GM21619 (cell line): ENCODE results near the gene EDARADD.

Experiments used
- ATAC-seq: cut with Tn5 transposase; IDR thresholded peaks from one replicate; pipeline ENCODE4 v1.9.1; 2021; ENCODE audit not compliant: unreplicated experiment

EDARADD gene

DNA sequence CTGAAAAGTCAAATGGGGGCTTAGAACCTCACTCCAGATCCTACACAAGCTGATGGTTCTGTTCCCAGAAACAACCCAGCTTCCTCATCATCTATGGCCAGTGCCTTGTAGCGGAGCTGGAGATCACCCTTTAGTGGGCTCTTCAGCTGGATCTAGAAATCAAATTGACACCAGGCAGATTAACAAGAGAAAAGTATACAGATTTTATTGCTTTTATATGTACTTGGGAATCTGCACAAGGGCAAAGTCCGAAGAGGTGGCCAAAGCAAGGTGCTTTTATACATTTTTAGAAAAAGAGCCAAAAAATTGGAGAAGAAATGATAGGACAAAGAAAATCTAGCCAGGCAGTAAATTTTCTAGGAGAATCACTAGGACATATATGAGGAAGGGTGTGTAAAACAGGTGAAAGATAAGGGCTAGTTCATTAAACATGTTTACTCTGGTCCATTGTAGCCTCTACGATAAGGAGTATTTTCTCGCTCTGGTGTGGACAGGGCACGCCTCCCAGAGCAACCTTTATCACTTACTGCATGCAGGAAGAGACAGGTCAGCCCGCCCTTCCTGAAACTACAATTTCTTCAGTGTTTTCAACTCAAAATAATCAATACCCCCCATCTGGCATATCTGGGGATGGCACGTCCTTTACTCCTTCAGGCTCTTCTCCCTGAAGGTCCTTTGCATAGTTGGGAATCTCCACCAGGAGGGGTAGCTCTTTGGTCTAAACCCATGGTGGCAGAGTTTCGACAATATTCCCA lies 115.7 kb downstream of the EDARADD start:
- no peak for ATAC-seq

DNA sequence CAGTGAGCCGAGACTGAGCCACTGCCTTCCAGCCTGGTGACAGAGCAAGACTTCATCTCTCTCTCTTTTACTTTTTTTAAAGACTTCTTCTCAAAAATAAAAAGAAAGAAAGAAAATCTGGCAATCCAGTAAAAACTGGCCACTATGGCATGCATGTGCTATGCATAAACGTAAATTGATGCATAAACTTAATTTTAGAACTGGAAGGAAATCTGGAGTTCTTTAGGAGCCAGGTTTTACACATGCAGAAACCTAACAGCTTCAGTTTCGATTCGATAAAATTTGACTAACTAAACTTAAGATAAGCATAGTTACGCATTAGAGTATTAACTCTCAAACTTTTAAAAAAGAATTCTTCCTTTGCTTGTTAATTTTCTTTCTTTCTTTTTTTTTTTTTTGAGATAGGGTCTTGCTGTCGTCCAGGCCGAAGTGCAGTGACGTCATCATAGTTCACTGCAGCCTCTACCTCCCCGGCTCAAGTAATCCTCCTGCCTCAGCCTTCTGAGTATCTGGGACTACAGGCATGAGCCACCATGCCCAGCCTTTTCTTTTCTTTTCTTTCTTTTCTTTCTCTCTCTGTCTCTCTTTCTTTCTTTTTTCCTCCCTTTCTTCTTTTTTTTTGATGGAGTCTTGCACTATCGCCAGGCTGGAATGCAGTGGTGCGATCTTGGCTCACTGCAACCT lies 117.8 kb downstream of the EDARADD start:
- no peak for ATAC-seq

DNA sequence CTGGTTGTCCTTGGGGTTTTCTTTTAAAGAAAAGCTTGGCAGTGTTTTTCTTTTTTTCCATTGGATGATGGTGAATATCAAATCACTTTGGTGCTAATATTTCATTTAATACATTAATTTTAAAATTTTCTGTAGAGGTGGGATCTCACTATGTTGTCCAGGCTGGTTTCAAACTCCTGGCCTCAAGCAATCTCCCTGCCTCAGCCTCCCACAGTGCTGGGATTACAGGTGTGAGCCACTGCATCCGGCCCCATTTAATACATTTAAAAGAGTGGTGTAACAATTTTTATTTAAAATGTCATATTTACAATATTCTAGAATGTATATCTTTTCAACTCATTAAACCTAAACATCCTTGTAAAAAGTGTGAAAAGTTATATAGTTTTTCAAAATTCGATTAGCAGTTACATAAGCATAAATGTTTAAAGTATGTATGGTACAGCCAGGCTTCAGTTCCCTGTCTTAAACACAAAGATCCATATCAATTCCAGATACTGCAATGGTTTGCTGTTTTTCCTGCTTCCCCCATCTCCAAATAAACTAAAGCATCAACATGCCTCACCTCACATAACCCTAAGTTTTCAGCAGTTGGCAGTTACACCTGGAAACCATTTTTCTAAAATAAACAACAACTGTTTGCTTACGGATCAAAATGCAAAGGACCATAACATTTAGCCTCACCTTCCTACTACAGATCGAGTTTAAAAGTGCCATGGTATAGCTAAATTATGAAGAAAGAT lies 120.8 kb downstream of the EDARADD start:
- ATAC-seq = no peak

DNA sequence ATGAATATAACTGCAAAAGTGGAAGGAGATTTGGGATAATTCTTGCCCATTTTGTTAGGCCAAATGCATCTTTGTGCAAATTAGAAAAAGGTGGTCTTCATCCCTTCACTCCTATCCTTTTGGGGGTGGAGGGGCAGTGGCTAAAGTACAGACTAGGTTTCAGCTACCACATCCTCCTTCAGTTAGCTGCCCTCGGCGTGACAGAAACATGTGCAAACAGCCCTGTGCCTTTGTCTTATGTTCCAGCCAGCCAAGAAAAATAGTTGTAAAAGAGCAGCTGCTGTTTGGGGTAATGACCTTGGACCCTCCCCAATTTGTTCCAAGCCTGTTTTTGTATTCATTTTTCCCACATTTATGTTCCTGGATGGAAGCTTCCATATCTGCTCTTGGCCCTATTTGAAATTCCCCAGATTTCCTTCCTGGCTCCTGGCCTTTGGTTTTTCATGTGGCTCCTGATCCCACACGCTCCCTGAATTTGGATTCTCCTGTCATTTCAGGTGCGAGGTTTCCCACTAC lies 121.4 kb downstream of the EDARADD start:
- no peak for ATAC-seq

DNA sequence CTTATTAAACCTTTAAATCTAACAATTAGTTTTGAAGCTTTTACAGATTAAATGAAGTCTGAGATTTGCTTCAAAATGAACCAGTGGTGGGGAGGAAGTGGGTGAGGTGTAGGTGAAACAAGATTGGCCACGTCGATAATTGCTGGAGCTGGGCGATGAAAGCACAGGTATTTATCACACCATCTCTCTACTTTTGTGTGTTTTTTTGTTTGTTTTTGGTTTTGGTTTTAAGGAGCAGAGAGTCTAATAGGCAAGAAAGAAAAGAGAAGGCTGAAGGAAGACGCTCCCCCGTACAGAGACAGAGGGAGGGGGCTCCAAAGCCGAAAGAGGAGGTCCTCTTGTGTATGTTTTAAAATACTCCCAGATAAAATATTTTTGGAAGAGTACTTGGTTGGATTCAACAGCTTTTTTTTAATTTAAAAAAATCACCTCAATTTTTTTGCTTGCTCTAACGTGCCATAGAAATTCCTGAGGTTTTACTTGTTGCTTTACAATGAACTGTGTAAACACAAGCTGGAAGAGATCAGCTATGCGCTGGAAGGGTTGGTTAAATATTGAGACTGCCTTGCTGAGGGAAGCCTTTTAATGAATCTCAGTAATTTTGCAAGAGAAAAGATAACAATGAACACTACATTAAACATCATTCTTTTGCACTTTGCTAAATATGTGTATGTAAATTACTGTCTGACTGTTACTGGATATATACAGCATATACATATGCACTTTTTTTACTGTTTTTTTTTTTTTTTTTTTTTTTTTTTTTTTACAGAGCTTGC lies 123.0 kb downstream of the EDARADD start:
- no peak for ATAC-seq

DNA sequence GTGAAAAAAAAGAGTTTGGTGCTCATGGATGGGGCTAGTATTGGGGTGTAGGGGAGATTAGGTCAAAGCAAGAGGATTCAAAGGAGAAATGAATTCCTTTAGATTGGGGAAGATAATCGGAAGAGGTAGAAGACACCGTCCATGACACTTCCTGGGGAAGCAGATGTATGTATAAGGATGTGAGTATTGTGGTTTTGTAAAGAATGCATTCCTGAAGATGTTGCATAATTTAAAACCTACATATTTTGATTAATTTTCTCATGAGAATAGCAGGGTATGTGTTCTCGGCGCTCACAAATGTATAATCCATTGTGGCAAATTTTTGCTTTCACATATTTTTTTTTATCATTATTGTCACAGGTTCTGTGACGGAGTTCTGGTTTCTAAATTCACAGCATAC lies 124.2 kb downstream of the EDARADD start:
- ATAC-seq = no peak

DNA sequence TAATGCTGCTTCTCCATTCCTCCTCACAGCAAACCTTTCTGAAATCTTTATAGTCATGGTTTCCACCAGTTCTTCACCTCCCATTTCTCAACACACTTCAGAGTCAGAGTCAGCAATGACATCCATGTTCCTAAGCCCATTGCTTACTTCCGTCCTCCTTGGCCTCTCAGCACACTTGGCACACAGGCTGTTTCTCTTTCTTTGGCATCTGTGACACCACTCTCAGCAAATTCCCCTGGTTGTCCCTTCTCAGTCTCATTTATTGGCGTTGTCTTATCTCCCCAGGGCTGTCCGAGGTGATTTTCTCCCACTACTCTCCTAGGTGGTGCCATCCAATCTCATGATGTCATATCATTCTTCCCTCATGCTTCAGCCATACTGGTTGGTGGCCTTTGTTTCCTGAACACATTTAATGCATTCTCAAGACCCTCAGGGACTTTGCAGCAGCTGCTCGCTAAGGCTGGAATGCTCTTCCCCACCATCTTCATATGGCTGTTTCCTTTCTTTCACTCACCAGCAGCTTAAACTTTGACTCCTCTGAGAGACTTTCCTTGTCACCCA lies 126.4 kb downstream of the EDARADD start:
- no peak for ATAC-seq

DNA sequence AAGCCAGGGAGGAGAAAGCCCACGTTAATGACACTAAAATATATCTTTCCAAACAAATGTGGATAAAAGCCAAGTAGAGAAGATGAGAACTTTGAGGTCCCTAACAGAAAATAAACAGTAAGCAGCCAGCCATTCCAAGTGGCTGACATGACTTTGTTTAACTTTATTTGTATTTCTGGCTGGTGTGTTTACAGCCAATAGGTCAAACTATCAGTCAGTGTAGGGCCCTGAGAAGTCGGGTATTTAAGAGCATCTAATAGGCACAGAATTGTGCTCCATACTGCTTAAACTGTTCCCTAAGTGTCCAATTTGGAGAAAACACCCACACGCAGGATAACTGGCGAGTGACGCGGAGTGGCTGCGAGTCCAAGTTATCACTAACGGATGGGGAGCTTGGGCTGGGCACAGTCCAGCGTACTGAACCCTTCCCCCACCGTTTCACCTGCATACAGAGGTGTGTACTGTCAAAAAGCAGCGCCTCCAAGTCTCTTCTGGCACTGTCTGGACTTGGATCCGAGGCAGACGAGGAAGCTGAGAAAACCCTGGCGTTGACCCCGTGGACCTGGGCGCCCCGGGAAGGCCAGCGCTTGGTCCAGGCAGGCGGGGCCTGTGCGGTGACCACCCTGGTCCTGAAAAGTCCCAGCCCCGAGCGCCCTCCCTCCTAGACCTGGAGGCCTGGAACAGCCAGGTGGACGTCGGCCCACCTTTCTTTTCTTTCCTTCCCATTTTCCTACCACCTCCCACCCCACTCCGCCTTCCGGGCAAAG lies 129.0 kb downstream of the EDARADD start:
- peak; percentile 2 for ATAC-seq

DNA sequence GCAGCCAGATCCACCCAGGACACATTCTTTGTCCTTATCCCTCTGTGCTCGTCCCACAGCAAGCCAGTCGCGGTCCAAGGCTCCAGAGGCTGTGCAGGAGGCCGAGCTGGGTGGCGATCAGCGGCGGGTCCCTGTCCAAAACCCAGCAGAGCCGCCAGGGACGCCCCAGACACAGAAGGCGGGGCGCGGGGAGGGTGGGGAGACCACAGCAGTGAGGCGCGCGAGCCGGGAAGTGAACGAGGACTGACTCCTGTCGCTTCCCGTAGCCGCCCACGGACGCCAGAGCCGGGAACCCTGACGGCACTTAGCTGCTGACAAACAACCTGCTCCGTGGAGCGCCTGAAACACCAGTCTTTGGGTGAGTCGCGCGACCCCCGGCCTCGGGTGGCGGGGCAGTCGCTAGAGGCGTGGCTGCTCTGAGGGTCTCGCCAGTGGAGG lies 129.6 kb downstream of the EDARADD start, which contains the start of gene LGALS8:
LGALS8 (plus strand) TSS at position 279 of the 438 bp plus-strand sequence. CDS start 2,089 bp downstream, outside the sequence.
- ATAC-seq = peak; percentile 54

DNA sequence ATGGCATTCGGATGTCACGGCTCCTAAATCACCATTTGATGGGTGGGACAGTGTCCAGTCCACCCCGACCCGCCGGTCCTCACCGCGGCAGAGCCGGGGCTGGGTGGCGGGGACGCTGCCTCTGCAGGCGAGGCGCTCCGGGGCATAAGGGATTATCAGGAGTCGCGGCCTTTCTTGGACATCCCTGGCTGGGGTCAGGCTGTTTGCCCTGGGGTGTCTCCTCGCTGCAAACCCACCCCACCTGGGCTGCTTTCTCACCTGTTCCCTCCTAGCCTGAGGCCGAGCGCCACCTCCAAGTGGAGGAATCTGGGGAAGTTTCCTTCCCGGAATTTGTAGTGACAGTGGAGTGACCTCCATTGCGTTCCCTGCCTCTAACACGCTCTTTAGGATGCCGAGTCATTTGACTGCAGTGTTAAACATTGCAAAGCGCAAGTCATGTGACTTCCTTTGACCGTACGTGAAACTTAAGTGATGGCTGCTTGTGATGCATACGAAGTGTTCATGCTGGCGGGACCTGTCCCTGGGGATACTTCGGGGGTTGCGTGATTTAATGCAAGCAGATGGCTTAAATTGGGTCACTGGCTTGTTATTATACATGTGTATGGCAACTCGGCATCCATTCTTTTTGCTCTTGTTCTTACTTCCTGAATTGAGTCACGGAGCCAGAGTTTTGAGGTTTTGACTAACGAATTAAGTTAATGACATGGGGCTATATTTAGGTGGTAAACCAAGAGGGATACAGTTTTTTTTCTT lies 130.2 kb downstream of the EDARADD start:
- peak; percentile 92 for ATAC-seq

DNA sequence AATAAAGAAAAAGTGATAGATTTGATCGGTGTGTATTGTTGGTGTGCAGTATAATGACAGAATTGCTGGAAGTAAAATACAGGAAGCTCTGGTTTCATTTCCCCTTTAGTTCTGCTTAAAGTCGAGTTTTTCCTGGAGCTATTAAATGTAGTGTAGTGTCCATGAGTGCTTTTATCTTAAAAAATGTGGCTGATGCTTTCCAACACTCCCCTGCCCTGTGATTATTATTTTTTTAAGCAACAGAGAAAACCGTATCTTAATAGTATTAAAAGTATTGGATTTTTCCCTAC lies 130.8 kb downstream of the EDARADD start:
- ATAC-seq = peak; percentile 3

DNA sequence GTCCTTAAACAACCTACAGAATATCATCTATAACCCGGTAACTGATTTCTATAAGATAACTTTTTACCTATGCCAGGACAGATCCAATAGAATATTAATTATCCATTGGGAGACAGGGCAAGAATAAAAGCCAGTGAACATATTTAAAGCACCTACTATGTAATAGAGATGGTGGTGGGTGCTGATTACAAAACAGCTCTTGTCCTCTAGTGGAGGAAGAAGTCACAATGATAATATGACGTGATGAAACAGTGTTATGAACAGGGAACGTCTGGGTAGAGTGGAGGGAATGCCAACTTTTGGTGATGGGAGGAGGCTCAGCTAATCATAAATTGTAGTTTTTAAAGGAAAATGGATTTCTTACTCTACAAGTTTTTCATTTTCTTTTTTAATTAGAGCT lies 132.0 kb downstream of the EDARADD start:
- ATAC-seq = no peak

DNA sequence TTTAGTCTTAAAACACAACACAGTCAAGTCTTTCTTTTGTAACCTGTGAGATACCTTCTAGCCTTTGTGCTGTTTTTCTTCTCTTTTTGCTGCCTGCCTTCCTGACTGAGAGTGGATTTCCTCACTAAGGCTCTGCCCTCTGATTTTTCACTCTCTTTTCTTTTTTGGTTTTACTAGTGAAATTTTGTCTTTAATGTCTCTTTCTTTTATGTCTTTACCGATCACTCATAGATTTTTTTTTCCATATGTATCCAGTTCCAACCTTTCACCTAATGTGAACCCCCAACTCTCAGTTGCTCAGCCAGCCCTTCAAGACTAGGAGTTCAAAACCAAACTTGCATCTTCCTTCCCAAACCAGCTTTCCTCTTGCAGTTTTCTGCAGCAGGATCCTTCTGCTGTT lies 136.2 kb downstream of the EDARADD start:
- no peak for ATAC-seq

DNA sequence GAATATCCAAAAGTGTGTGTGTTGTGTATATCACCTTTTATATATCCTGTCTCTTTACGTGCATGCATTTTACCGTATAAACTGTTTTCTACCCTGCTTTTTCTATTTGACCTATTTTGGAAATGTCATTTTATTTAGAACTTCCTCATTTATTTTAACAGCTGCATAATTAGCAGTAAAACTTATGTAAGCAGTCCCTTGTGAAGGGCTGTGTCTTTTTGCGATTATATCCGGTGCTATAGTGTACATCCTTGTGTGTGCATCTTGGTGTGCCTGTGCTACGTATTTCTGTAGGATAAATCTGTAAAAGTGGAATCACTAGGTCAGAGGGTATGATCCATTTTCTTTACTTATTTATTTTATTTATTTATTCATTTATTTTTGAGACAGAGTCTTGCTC lies 136.9 kb downstream of the EDARADD start:
- no peak for ATAC-seq

DNA sequence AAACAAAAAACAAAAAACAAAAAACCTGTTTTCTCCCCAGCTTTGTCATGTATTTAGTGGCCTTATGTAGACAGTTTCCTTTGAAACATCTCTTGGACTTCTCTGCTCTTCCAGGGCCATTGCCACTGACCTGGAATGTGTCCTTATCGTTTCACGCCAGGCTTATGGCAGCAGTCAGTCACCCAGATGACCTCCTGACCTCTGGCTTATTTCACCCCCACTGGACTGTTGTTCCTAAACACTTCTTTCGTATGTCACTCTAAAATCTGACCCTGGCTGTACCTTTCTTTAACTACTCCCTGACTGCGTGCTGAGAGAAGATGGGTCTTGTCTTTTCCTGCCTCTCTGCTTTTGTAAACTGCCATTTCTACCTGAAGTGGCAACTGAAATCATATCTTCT lies 138.8 kb downstream of the EDARADD start:
- ATAC-seq = no peak

DNA sequence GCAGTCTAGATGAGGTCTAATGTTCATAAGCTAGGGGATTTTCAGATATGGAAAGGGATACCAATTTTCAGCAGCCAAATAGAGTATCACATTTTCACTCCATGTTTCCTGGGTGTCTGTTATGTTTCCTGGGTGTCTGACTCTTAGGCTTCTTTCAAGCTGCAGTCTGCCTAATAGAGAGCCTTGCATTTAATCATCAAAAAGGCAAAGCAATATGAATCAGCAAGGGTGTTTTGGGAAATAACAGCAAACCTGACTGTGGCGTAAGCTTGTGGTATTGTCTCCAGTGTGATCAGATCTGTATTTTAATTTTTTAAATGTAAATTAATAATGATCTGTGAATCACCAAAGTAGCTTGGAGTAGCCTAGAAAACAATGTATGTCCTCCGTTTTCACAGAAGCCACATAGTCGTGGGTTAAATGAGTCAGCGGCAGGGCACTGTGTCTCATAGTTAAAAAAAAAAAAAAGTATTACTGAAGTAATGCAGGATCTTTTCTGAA lies 140.1 kb downstream of the EDARADD start:
- ATAC-seq = no peak
